Adrenal gland (tissue), 5 donors: ENCODE data around the gene DNAH9.

ENCODE experiments used
- CTCF ChIP-seq, 6 experiments: fragments of 450-650 bp in 4 of 6; fragments of 200-600 bp in 2 of 6; sonication (generic) in 1 of 6; IDR thresholded peaks; 1 replicate in 5 of 6; 2 replicates in 1 of 6; pipeline versions ENCODE4 v1.5.1 to v1.8.0; 2016 to 2021; ENCODE audit warnings: antibody characterized with exemption in 6 of 6, mild to moderate bottlenecking in 2 of 6, moderate library complexity in 1 of 6
- POLR2A ChIP-seq, 2 donors: fragments of 450-650 bp; IDR thresholded peaks; one replicate each; pipeline ENCODE4 v1.6.1; 2017; ENCODE audit warnings: antibody characterized with exemption in 2 of 2, mild to moderate bottlenecking in 2 of 2, moderate library complexity in 1 of 2
- donor health status: DM: no; HTN: no; CAD: no.

- TF ChIP-seq CTCF (IDR thresholded peaks at IDR 0.05) (no peak), POLR2A (IDR thresholded peaks at IDR 0.05) (no peak)
These were observed 345.6 kb downstream of the DNAH9 start for GRCh38 chr17:11943759-11944347.
